Prostate gland (tissue), 2 donors: ENCODE results near the gene YIF1A.

Experiments used
- POLR2A ChIP-seq: fragments of 450-650 bp; IDR thresholded peaks from one replicate; pipeline ENCODE4 v1.6.1; 2016; ENCODE audit warnings: antibody characterized with exemption, mild to moderate bottlenecking
- POLR2AphosphoS5 ChIP-seq: sonication (generic); formaldehyde crosslinking; IDR thresholded peaks from one replicate; pipeline ENCODE4 v1.6.1; 2017; ENCODE audit warnings: antibody characterized with exemption
- TF ChIP-seq, protein P1 (sequence below), 4 experiments: fragments of 200-600 bp in 2 of 4; fragments of 450-650 bp in 2 of 4; sonication (generic) in 2 of 4; IDR thresholded peaks; 1 replicate in 3 of 4; 2 replicates in 1 of 4; pipeline ENCODE4 v1.5.1; 2016 to 2019; ENCODE audit warnings: antibody characterized with exemption in 4 of 4, mild to moderate bottlenecking in 2 of 4, moderate library complexity in 2 of 4

DNA sequence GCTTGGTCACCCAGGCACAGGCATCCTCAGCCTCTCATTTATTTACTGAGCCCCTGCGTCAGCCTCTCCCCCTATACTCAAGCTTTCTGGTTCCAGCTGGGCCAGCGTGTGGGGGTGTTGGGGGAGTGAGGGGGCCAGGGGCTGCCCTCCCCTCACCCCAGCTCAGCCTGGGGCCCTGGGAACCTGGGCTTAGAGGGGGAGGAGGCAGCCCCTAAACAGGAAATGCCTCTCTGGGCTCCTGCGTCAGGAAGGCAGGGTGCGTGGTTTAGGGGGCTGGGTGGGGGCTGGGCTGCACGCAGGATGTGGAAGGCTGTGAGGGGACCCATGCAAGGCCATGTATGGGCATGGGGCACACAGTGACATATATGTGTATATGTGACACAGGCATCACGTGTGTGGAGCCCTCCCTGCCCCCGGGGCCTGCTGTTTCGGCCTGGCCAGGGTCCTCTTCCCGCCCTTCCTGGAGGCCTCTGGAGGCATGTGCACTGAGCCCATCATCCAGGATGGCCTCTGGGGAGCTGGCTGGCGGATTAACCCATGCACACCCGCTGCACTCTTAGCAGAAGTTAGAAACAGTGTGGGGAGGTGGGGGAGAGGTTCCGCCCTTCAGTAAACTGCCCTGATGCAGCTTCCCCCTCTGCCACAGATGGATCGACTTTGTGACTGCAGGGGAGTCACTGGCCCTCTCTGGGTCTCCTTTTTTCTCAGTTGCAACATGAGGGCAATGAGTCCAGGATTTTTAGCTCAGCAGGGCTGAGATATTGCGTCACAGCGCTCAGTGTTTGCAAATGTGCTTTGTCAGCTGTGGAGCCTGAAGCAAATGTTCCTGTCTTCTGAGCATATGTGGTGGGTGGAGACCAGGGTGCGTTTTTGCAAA lies 29.0 kb upstream of the YIF1A start:
- TF ChIP-seq, protein P1, sequence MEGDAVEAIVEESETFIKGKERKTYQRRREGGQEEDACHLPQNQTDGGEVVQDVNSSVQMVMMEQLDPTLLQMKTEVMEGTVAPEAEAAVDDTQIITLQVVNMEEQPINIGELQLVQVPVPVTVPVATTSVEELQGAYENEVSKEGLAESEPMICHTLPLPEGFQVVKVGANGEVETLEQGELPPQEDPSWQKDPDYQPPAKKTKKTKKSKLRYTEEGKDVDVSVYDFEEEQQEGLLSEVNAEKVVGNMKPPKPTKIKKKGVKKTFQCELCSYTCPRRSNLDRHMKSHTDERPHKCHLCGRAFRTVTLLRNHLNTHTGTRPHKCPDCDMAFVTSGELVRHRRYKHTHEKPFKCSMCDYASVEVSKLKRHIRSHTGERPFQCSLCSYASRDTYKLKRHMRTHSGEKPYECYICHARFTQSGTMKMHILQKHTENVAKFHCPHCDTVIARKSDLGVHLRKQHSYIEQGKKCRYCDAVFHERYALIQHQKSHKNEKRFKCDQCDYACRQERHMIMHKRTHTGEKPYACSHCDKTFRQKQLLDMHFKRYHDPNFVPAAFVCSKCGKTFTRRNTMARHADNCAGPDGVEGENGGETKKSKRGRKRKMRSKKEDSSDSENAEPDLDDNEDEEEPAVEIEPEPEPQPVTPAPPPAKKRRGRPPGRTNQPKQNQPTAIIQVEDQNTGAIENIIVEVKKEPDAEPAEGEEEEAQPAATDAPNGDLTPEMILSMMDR (IDR thresholded peaks at IDR 0.05) = no peak
- no peak for TF ChIP-seq POLR2A
- no peak for TF ChIP-seq POLR2AphosphoS5
